GM21723 (cell line): ENCODE results near the gene HTR7.

Experiments
- ATAC-seq: cut with Tn5 transposase; IDR thresholded peaks from one replicate; pipeline ENCODE4 v1.9.1; 2021; ENCODE audit warnings: mild to moderate bottlenecking, moderate library complexity; ENCODE audit not compliant: unreplicated experiment

The HTR7 gene

DNA sequence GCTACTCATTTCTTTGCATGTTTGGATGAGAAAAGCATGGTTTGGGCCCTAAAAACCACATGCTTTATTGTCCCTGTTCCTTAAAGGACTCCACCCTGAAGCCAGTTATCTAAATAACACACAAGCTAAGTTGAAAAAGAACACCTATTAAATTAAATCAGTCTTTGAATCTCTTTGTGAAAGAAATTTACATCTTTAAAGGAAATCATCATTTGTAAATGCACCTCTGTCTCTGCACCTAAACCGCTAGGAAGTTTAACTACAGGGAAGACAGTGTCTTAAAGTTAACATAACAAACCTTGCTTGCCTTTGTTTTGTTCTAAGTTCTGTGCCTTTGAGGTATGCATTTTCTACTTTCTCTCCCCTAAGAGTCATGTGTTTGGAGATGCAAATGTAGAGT, 52.6 kb downstream of the HTR7 start:
- no peak for ATAC-seq

DNA sequence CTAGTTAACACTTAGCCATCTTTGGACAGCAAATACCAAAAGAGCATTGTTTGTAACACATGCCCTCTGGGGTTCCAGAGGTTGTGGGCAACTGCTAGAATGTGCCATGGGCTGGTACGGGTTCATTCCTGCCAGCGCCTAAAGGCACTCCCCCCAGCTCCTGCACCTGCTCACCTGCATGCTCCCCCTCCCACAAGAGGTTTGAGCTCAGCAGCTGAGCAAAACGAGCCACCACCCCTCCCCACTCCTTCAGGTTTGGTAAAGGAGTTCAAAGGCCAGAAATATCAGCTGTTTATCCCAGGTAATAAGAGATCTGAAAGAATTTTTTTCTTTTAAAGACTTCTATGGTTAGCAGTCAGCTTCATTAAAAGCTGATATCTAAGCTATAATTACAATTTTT, 53.5 kb downstream of the HTR7 start:
- ATAC-seq = no peak

DNA sequence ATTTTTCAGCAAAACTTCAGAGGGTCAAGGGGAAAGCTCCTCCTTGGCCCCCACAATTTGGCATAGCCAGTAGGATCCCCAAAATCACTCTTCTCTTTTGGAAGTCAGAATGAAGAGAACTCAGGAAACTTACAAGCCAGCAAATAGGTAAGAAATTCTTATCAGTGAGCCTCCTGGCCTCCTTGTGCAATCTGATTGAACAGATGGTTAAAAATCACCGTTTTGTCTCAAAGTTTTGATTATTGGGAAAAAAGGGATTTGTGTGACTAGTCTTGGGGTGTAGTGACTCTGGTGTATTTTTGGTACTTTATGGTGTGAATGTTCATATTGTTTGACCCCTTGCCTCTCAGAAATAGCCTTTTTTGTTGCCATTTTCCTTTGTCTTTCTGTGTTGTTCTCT, 56.2 kb downstream of the HTR7 start:
- ATAC-seq = no peak

DNA sequence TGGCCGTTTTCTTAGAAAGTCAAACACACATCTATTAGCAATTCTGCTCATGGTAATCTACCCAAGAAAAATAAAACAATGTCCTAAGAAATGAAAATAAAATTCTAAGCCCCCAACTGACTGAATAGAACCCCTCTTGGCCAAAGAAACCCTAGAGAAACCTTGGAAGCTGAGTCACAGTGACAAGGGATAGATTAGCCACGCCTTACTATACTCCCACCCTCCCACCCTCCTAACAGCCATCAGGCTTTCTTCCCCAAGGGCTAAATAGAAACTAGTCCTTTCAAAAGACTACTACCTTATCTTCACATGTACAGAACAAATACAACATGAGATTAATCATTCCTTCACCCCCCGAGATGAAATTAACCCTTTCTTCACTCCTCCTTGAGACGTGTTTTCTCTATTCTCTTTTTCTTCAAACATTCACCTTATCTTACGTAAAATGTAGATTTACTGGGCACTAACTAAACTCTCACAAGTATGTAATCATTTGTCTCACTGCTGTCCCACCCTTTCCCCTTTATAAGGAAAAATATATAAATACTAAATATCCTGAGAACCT, 57.5 kb downstream of the HTR7 start:
- ATAC-seq = no peak

DNA sequence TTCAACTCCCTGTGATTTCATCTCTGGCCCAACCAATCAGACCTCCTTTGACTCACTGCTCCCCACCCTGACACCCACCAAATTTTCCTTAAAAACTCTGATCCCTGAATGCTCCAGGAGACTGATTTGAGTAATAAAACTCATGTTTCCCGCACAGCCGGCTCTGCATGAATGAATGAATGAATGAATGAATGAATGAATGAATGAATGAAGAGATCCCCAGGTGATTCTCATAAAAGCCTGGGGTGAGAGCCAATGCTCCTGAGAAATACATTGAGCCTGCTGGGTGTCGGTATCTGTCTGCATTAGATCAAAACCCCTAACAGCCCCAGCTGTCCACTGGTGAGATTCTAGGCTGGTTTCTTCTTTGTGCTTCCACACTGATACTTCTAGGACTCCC, 58.7 kb downstream of the HTR7 start:
- ATAC-seq = no peak

DNA sequence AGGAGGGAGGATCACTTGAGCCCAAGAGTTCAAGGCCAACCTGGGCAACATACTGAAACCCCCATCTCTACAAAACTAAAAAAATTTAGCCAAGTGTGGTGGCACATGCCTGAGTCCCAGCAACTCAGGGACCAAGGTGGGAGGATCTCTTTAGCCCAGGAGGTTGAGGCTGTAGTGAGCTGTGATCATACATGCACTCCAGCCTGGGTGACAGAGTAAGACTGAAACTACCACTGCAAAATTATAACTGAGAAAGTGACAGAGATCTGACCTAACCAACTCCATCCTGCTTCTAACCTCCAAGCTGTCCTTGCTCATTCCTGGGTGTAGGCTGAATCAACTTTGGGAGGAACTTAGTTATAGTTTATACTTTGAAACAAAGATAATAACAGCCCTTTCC, 59.4 kb downstream of the HTR7 start:
- ATAC-seq = no peak

DNA sequence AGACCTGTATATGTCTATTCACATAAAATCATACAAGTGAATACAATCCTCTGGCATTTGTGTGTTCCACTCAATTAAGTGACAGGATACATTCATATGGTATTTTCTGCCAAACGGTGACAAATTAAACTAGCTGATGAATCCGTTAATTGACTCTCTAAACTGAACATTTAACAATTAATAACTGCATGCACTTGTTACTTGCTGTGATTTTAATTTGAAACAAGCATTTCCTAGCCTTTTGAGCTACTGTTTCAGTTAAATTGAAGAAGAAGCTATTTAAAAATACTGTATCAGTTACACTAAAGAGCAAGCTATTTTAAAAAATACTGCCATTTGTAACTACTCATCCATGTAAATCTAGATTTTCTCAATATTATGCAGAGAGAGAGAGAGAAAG, 67.4 kb downstream of the HTR7 start:
- no peak for ATAC-seq

DNA sequence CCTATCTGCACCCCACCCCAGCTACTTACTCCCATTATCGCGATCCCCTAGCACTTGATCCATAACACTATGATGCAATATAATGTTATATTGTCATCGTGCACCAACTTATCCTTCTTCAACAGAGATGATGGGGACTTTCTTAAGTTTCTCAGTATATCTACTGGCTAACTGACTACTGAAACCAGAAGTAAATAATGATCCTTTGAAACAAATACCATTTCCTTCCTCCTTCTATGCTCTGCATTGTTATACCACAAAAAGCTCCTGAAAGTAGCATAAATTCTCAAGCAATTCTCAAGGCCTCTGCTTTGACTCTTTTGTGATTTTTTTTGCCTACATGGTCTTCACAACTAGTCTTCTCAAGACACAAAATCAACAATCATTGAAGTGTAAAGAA, 68.9 kb downstream of the HTR7 start:
- ATAC-seq = peak; percentile 75

DNA sequence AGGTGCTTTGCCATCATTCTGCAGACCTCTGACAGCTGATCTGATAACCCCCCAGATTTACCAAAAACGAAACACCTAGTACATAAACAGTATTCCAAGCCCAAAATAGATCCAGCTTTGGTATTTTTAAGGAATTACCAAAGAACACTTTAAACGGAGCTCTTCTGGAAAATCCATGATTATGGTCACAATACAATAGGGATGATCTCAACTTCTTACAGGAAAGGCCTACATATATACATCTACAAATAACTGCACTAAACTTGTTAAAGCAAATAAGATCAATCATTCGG, 69.7 kb downstream of the HTR7 start:
- ATAC-seq = no peak

DNA sequence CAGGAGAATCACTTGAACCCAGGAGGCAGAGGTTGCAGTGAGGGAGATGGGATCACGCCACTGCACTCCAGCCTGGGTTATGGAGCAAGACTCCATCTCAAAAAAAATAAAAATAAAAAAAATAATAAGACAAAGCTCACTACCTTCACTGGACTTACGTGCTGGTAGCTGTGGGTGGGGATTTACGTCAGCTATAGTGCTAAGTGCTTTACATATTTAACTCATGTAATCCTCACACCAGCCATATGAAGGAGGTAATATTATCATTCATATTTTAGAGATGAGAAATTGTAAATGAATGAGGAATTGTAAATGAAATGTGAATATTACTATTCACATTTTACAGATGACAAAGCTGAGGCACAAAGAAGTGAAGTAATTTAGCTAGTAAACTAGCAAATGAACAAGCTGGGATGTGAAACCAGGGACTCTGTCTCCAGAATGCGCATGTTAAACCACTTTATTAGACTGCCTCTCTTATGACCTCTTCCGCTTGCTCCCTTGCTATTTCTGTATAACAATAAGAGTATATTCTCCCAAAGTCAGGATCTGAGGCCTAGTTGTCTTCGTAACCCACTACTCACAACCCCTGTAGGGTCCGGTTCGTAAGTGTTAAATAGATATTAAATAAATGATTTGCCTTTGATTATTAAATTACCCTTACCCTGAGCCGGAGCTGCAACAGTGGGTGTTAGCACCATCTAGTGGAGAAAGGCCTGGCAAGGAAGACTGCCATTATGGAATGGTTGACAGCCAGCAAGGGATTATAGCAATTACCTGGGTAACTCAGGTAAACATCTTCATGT, 70.2 kb downstream of the HTR7 start:
- ATAC-seq = no peak

DNA sequence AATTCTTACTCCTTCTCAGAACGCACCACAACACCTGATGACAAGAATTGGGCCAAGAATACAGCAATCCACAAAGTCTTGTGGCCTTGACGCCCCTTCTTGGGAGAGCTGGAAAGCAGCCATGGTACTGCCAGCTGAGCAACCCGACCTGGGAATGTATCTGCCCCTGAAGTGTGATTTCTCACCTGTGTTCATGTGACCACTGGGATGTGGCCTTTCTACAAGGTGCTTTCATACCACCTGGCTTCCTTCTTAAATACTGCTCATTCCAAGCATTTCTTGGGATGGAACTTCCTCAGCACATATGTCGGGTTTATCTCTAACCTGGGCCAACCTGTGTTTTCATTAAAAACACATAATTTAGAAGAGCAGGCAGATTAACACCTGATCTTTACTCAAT, 72.1 kb downstream of the HTR7 start:
- no peak for ATAC-seq

DNA sequence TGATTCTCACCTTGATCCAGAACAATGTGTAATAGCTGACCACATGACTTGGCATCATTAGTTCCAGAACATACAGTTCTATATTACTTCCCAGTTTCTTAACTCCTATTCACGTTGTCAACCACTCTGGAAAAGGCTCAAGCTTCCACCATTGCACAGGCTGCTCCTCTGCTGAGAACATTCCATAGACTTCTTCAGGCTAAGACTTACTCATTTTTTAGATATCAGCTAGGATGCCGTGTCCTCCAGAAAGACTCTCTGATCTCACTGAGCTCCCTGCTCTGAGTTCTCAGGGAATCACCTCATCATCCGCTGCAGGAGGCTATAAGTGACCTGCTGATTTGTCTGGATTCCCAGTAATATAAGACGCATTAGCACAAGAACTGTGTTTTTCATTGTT, 73.1 kb downstream of the HTR7 start:
- ATAC-seq = no peak

DNA sequence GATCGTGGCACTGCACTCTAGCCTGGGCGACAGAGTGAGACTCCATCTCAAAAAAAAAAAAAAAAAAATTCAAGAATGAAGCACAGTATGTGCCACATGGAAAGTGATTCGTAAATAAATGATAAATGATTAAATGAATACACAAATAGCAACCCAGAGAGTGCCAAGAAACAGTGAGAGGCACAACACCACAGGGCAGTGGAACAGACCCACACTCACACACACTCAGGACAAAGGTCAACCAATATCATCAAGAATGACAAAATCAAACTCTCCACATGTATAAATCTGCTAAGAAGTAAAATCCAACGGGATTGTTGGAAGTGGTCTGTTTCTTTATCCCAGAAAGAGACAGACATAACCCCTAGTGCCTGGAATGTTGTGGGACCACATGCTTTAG, 77.4 kb downstream of the HTR7 start:
- ATAC-seq = no peak

DNA sequence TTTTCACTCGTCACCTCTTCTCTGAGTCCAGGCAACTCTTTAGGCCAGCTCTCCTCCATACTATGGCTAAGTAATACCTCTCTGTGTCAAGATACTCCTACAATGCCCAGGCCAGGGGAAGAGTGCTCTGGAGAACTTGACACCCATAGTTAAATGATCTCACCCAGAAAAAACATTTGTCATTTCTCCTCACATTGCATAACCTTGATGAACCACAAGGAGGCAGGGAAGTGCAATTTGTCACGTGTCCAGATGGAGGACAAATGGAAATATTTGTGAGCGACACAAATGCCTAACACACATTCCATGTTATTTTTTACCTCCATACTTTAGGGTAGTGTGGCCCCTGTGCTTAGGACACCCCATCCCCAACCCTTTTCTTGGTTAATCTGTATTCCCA, 78.3 kb downstream of the HTR7 start:
- no peak for ATAC-seq

DNA sequence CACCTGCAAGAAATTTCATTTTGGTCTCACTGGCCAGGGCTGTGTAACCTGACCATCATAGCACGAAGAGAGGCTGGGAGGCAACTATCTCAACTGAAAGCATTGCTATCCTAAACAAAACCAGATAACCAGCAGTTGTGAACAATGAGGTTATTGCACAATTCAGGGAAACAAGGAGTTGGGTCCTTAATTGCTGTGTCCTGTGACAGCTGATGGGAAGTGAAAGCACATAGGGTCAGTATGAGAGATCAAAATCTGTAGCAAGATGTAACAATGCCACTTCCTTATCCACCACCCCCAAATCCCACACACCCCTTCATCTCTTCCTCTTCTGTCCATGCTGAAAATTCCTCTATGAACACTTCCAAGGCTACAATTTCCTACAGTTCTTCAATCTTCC, 80.2 kb downstream of the HTR7 start:
- ATAC-seq = no peak

DNA sequence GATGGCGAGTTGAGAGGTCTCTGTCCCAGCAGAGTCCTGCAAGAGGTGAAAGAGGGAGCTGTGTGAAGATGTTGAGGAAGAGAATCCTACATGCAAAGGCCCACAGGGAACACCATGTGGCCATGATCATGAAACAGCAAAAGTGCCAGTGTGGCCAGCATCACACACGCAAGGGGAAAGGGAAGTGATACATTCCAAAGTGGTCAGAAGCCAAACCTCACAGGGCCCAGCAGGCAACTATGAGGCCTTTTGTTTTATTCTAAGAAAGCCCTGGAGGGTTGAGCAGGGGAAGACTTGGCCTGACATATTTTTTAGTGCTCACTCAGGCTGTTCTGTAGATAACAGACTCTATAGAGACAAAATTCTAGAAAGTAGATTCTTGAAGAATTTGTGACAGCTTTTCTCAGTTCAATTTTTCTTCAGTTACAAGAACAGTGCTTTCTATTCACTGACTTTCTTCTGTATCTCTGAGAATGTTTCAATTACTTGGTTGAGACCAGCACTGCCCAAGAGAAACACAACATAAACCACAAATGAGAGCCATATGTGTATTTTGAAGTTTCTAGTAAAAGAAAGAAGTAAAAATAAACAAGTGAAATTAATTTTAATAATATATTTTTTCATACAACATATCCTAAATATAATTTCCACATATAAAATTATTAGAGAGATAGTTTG, 82.3 kb downstream of the HTR7 start:
- no peak for ATAC-seq

DNA sequence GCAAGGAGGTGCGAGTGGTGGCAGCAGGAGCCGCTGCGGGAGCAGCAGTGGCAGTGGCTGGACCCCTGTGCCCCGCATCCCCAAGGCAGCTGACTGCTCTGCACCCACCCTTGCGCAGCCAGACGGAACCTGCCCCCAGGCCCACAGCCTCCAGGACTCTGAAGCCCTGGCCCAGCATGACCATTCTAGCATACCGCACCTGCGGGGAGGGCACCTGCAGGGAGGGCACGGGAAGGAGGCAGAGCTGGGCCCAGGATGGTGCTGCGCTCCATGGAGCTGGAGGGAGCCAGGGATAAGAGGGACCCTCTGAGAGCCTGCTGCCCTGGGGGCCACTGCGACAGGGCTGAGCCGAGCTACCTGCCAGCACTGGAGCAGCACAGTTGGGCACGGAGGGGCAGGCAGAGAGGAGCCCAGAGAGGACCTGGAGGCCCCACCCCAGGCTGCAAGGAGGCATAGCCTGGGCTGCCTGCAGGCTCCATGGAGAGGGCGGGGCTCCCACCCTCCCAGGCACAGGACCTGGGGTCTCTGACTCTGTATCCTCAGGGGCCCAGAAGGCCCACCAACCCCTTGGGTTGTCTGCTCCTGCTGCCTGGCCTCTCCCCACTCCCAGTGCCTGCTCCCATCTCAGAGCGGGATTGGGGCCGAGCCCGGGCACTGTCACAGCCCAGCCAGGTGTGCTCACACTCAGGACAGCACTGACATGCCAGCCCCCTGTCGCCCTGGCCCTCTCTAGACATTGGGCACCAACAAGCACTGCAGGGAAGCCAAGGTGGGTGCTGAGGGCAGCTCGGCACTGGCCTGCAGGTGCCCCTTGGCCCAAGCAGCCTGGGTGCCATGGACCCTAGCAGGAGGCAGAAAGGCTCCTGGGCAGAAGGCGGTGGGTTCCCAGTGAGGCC, 87.6 kb downstream of the HTR7 start:
- ATAC-seq = no peak

DNA sequence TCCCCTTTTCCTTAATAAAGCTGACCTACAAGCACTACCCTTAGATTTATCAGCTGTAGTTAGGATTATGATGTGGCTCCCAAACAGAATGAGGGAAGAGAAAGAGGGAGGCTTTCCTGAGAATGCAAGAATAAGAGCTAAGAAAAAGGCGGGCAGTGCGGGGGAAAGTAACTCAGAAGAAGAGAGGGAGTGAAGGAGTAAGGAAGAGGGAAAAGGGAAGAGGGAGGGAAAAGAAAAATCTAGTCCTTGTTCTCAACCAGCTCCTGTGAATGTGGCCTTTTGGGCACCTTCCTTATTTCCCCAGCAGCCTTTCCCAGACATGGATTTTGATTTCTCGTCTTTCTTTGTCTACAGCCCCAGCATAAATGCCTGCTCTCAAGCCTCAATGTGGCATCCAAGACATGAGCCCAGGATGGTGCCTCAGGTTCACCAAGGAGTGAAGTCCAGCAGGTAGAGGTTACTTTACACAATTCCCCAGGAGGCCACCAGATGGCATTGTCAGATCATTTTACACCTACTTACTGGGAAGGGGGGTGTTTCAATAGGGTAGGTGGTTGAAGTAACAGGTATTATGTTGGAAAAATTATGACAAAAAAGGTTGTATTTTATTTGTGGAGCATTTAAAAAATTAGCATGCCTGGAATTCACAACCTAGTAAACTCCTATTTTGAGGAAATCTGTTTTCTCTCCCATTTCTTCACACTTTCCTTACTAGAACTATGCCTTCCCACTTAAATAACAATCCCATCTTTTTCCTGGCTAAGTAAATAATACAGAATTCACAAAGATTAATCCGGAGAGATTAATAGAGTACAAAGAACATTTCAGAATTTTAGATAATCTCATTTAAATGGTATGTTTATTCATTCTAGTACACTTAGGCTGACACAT, 106.5 kb downstream of the HTR7 start:
- peak; percentile 66 for ATAC-seq

DNA sequence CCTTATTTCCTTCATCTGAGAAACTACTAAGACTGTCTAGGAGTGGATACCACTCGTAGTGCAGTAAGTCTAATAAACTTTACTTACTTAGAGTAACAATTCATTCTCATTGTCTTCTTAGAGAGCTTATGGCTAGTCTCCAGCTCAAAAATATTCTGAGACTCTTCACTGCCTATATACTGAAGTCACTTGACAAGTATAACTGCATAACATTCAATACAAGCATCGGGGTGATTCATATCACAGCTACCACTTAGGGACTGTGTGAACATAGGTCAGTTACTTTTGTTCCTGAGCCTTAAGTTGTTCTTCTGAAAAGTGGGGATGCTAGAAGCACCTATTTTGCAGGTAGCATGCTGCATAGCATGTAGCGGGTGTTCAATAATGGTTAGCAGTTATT, 111.0 kb downstream of the HTR7 start:
- no peak for ATAC-seq

DNA sequence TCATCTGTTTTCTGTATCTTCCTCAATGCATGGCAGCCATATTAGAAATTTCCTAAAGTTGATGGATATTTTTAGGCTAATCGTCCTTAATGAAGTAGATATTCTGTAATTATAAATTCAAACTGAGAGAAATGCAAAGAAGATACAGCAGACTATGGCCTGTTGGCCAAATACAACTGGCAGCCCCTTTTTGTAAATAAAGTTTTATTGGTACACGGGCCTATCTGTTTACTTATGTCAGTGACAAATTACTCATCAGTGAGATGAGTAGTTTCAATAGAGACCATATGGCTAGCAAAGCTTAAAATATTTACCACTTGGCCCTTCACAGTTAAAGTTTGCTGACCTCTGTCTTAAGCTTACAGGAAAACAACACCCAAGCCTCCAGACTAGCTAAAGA, 112.3 kb downstream of the HTR7 start:
- no peak for ATAC-seq

DNA sequence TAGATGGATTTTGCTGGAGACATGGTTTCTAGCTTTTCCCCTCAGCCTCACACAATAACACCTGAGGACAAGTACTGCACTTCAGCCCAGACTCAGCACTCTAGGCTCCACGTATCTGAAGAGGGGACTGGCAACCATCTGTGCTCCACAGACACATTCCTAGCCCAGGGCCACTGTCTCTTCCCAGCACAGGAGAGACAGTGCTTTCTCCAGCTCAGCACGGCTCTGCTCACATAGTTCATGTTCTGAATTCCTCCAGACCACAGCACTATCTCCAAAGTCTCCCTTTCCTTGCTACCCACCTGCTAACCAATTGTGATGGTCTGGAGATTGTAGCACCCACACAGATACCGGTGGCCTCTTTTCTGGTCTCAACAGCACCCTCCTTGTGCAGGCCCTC, 114.5 kb downstream of the HTR7 start:
- ATAC-seq = no peak
